K562 (cell line): Measurements from ENCODE around the gene PRXL2B. TPM values are rescaled to one million over a fixed set of nuclear protein-coding genes. Genes with fewer than 3 reads are reported as not detected.
A peak's percentile ranks its signal among the peaks of the same experiment; 100 is the strongest.

Experiments used
- CBX1 ChIP-seq: sonication (generic); IDR thresholded peaks from 2 replicates; pipeline ENCODE4 v1.6.1; 2016; ENCODE audit warnings: antibody characterized with exemption, low read depth, mild to moderate bottlenecking
- HES1 ChIP-seq: fragments of 450-650 bp; IDR thresholded peaks from 2 replicates; pipeline ENCODE4 v1.6.1; 2016; ENCODE audit warnings: low read depth, mild to moderate bottlenecking, moderate library complexity
- L3MBTL2 ChIP-seq: fragments of 450-650 bp; IDR thresholded peaks from 2 replicates; pipeline ENCODE4 v1.6.1; 2016; ENCODE audit warnings: mild to moderate bottlenecking, moderate library complexity
- PATZ1 ChIP-seq: fragments of 250-450 bp; sonication (Bioruptor Pico); IDR thresholded peaks from 2 replicates; pipeline ENCODE4 v1.5.0; 2020; ENCODE audit warnings: mild to moderate bottlenecking, borderline replicate concordance
- ZNF384 ChIP-seq: IDR thresholded peaks from 2 replicates; pipeline ENCODE4 v1.6.1; 2012; ENCODE audit warnings: low read depth, low read length, improper control_type of control experiment
- ZNF431 ChIP-seq: sonication (generic); formaldehyde crosslinking; IDR thresholded peaks from 2 replicates; pipeline ENCODE4 v1.8.0; 2022; ENCODE audit warnings: mild to moderate bottlenecking, missing genetic modification reagents
- polyA plus RNA-seq, 8 experiments: library from polyadenylated mRNA; depleted of rRNA in 4 of 8; stranded (reverse) in 5 of 8; unstranded in 3 of 8; fragments of >200 nt; fragmentation: Nextera tagmentation in 2 of 8; fragmentation: Illumina TruSeq in 1 of 8; extraction: Ambion mirVana in 2 of 8; extraction: Trizol in 1 of 8; gene quantifications; 2 replicates each; pipeline versions ENCODE4 v1.2.1 to v1.2.3, GENCODE V29; 2011 to 2014; ENCODE audit warnings: inconsistent platforms in 1 of 8, missing spikeins in 1 of 8
- total RNA-seq, 7 experiments: library from RNA; depleted of rRNA in 6 of 7; stranded (reverse); fragments of >200 nt in 6 of 7; fragmentation: Illumina TruSeq in 2 of 7; extraction: Trizol in 2 of 7; gene quantifications; 2 replicates each; pipeline versions ENCODE4 v1.2.1 to v1.2.3, GENCODE V29; 2011 to 2021; ENCODE audit warnings: low replicate concordance in 1 of 7
- TF ChIP-seq, protein P1 (sequence below): fragments of 250-450 bp; sonication (Bioruptor Pico); IDR thresholded peaks from 2 replicates; pipeline ENCODE4 v1.4.0; 2020

The PRXL2B gene
- total and polyA plus RNA-seq, 9 of the 15 experiments (the other 6 are each of a cell fraction or from before 2014, with no cell fraction given), result 0.99 to 25.3 (median 11.8) TPM

- TF ChIP-seq PATZ1 (CRISPR knock-in tag) (no peak), ZNF431 (no peak), HES1 (no peak), CBX1 (no peak), L3MBTL2 (no peak), ZNF384 (0 out of 2 replicates have a peak, but pooled peaks have one; percentile 32)
- TF ChIP-seq, protein P1, sequence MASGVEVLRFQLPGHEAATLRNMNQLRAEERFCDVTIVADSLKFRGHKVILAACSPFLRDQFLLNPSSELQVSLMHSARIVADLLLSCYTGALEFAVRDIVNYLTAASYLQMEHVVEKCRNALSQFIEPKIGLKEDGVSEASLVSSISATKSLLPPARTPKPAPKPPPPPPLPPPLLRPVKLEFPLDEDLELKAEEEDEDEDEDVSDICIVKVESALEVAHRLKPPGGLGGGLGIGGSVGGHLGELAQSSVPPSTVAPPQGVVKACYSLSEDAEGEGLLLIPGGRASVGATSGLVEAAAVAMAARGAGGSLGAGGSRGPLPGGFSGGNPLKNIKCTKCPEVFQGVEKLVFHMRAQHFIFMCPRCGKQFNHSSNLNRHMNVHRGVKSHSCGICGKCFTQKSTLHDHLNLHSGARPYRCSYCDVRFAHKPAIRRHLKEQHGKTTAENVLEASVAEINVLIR (CRISPR knock-in tag), result no peak
These were observed 45.6 kb upstream of the PRXL2B start (continued) for GRCh38 chr1:2540816-2541492.
